Aorta (tissue), 5 donors: Measurements from ENCODE around the gene SOCS1. TPM values are rescaled to one million over a fixed set of nuclear protein-coding genes. Genes with fewer than 3 reads are reported as not detected.
"Not testable (repeated sequence)": the region's sequence is repeated elsewhere in the genome, so short reads cannot be mapped to it uniquely, and the experiment has no call there.

Experiments used
- ATAC-seq: fragments of 200-7000 bp; cut with Tn5 transposase; one replicate; pipeline ENCODE4 v1.9.1; 2022; ENCODE audit warnings: moderate library complexity; ENCODE audit not compliant: low FRiP score
- DNase-seq, 2 donors: peaks; one replicate each; pipeline ENCODE4 v3.0.0-alpha.2; 2020
- H3K27ac ChIP-seq, 2 donors: one replicate each; pipeline ENCODE4 v1.5.1; 2013; ENCODE audit warnings: low read length in 2 of 2, mild to moderate bottlenecking in 2 of 2, moderate library complexity in 2 of 2, control low read depth in 1 of 2, inconsistent platforms in 1 of 2, low read depth in 1 of 2
- H3K27me3 ChIP-seq, 2 donors: one replicate each; pipeline ENCODE4 v1.6.1; 2013; ENCODE audit warnings: control low read depth in 1 of 2, low read length in 1 of 2, mild to moderate bottlenecking in 1 of 2, moderate library complexity in 1 of 2; ENCODE audit not compliant: insufficient read depth in 2 of 2, control insufficient read depth in 1 of 2
- H3K36me3 ChIP-seq, 2 donors: one replicate each; pipeline ENCODE4 v1.6.1; 2013; ENCODE audit warnings: control low read depth in 1 of 2, low read length in 1 of 2, mild to moderate bottlenecking in 1 of 2; ENCODE audit not compliant: insufficient read depth in 2 of 2, control insufficient read depth in 1 of 2
- H3K4me1 ChIP-seq, 2 donors: one replicate each; pipeline ENCODE4 v1.6.1; 2013; ENCODE audit warnings: low read length in 2 of 2, control low read depth in 1 of 2, mild to moderate bottlenecking in 1 of 2, moderate library complexity in 1 of 2; ENCODE audit not compliant: insufficient read depth in 2 of 2, control insufficient read depth in 1 of 2
- H3K4me3 ChIP-seq, 2 donors: one replicate each; pipeline ENCODE4 v1.5.1; 2013; ENCODE audit warnings: low read length in 2 of 2, control low read depth in 1 of 2, mild to moderate bottlenecking in 1 of 2
- H3K9me3 ChIP-seq: one replicate; pipeline ENCODE4 v1.6.1; 2013; ENCODE audit warnings: mild to moderate bottlenecking, low read length; ENCODE audit not compliant: control insufficient read depth
- WGBS, 2 donors: extraction: QIAGEN DNeasy Blood & Tissue Kit; methylation state at CpG; one replicate each; pipeline ENCODE4 v1.1.7; 2013; 5-methylcytosine and 5-hydroxymethylcytosine counted together
- intact Hi-C, 2 donors: fragments of 100-400 bp; cut with DNase I; formaldehyde crosslinking; loops; one replicate each; pipeline versions ENCODE4 v1.14.2 to v1.15.0; 2022
- polyA plus RNA-seq, 2 donors: library from polyadenylated mRNA; stranded (reverse); fragments of 200-250 nt; gene quantifications; one replicate each; pipeline ENCODE4 v1.2.3, GENCODE V29; 2013
- total RNA-seq, 2 donors: library from RNA; stranded (reverse); fragmentation: NEBNext Ultra II Directional; extraction: Animal tissue kit (Norgen Biotek cat#: 25700); gene quantifications; one replicate each; pipeline ENCODE4 v1.2.1, GENCODE V29; 2021
- donor health status: healthy with polysubstance abuse.
- donor health status: Bipolar disorder and iron deficiency.
- donor health status: DM: no; HTN: no; CAD: no.
- donor health status: DM: no; HTN: no; CAD: no.
- donor health status: DM: yes; HTN: yes; CAD: no.

SOCS1 gene
- total and polyA plus RNA-seq, 4 donors = 1.5 to 6.4 (median 3.5) TPM

DNA sequence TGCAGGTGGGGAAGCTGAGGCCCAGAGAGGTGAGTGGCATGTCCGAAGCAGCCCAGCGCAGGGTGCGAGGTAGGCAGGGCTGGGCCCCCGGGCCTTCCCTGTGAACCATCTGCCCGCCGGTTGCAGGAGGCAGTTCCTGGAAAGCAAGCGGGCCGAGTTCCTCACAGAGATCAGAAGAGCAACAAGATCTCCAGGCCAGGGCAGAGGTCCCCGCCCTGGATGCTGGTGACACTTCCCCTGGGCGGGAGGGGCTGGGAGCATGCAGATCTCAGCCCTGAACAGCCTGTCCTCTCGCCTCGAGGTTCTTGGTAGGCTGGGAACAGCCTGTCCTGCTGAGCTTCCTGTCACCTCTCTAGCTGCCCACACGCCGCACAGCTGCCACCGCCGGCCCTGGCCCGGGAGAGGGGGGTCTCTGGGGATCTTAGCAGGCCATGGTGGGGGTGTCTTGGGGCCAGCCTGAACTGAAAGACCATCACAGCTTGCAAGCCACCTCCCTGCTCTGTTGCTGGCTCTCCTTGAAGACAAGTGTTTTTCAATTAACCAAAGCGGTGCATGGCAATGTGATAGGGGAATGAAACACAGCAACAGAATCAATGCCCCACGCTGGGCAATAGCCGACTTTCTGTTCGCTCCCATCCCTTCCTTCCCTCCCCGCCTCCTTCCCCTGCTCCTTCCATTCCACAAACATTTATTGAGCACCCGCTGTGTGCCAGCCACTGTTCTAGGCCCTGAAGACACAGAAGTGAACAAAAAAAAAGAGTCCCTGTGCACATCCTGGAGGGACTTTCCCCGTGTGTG lies 31.7 kb downstream of the SOCS1 start:
- 70 to 83% methylated on average over 24 of the region's 24 CpGs for WGBS, 2 donors
- H3K27me3 ChIP-seq = no peaks in the 10 kb centered on the region
- no peaks in the 10 kb centered on the region for H3K9me3 ChIP-seq
- intact Hi-C loops = no loop called here
- H3K36me3 ChIP-seq = no peaks in the 10 kb centered on the region
- no peaks in the 10 kb centered on the region for H3K4me1 ChIP-seq
- ATAC-seq = peak; percentile 45
- no peak overlapping the region for H3K27ac ChIP-seq
- no peak overlapping the region for H3K4me3 ChIP-seq
- peak; percentile 77 to 82 for DNase-seq

DNA sequence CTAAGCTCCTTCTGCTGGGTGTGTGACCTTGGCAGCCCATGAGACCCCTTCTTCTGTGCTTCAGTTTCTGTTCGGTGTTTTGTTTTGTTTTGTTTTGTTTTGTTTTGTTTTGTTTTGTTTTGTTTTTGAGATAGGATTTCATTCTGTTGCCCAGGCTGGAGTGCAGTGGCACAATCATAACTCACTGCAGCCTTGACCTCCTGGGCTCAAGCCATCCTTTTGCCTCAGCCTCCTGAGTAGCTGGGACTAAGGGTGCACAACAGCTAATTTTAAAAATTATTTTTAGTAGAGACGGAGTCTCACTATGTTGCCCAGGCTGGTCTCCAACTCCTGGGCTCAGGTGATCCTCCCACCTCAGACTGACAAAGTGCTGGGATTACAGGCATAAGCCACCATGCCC lies 35.5 kb downstream of the SOCS1 start:
- ATAC-seq, intact Hi-C loops, H3K36me3 ChIP-seq, H3K27ac ChIP-seq, H3K4me3 ChIP-seq, DNase-seq, H3K4me1 ChIP-seq, H3K27me3 ChIP-seq, H3K9me3 ChIP-seq: not testable (repeated sequence)
- WGBS, 2 donors = 33 to 41% methylated on average over 2 of the region's 2 CpGs

DNA sequence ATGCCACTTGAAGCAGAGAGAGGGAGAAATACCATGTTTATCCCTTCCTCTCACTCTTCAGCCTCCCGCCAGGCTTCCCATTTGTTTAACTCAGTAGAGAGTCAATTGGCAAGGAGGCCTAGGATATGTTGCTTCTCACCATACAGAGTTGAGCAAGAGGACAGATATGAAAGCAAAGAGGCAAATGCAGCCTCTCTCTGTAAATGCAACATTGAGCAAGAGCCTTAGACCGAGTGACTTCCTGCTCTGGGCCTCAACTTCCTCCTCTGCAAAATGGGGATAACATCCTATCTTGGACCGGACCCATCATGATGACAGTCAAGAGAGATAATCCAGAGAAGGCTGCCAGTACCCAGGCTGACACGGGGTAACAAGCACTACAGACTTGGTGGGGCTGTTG lies 36.8 kb downstream of the SOCS1 start:
- DNase-seq (no peak), ATAC-seq (no peak)
- intact Hi-C loops = no loop called here
- Histone ChIP-seq H3K4me1 (no peaks in the 10 kb centered on the region), H3K36me3 (no peaks in the 10 kb centered on the region), H3K4me3 (no peak overlapping the region), H3K9me3 (peaks cover 3% of the 10 kb centered on the region), H3K27ac (no peak overlapping the region), H3K27me3 (no peaks in the 10 kb centered on the region)
- WGBS, 2 donors = 88 to 90% methylated on average over 4 of the region's 4 CpGs

DNA sequence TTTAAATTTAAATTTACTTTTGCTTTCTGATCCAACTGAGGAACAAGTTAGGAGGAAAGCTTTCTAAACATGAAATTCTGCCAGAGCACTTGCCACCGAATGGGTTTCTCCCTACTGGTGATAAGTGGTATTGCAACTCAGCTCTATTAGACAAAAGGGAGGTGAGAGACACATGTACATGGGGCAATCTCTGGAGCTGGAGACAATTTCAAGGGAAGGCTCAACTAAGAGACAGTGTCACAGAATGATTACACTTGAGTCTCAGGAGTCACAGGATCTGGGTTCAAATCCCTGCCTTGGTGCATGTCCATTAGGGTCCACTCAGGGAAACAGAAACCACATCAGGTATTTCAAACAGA lies 37.4 kb downstream of the SOCS1 start:
- intact Hi-C loops = no loop called here
- Histone ChIP-seq H3K9me3 (peaks cover 3% of the 10 kb centered on the region), H3K4me3 (no peak overlapping the region), H3K27me3 (no peaks in the 10 kb centered on the region), H3K27ac (no peak overlapping the region), H3K36me3 (no peaks in the 10 kb centered on the region), H3K4me1 (no peaks in the 10 kb centered on the region)
- ATAC-seq (no peak), DNase-seq (no peak)
- WGBS, 2 donors = 76 to 84% methylated on average over 1 of the region's 1 CpG

DNA sequence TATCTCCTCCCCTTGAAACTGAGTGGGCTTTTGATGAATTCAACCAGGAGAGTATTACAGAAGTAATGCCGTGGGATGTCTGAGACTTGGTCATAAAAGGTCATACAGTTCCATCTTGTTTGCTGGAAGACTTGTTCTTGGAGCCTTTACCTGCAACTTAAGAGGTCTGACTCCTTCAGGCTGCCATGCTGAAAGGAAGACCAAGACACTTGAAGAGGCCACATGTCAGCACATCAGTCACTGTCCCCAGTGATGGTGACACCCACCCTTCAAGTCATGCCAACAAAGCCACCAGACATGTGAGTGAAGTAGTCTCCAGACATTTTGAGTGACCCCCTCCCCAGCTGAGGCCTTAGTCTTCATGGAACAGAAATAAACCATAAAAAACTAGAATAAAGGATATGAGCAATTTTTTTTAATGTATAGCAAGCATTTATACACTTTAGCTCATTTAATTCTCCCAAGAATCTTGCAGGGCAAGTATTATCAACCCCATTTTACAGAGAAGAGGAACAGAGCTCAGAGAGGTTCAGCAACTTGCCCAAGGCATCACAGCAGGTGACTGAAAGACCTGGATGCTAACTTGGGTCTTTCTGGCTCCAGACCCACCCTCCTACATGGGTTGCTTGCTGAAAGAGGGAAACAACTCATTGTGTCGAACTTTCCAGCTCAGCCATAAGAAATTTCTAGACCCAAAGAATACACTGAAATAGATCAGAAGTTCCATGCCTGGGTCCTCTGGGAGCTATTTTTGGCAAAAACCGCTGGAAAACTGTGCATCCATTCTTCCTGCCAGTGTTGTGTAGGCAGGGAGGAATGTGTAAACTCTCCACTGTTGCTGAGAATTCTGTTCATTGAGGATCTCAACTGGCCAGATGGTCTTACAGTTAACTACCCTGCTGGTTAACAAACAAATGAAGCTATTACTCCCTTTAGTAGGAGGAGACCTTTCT lies 38.1 kb downstream of the SOCS1 start:
- H3K4me1 ChIP-seq = no peaks in the 10 kb centered on the region
- DNase-seq (no peak), ATAC-seq (no peak)
- no peaks in the 10 kb centered on the region for H3K36me3 ChIP-seq
- peaks cover 3% of the 10 kb centered on the region for H3K9me3 ChIP-seq
- 40 to 50% methylated on average over 3 of the region's 3 CpGs for WGBS, 2 donors
- intact Hi-C loops = no loop called here
- H3K4me3 ChIP-seq = no peak overlapping the region
- H3K27me3 ChIP-seq = no peaks in the 10 kb centered on the region
- H3K27ac ChIP-seq = no peak overlapping the region

DNA sequence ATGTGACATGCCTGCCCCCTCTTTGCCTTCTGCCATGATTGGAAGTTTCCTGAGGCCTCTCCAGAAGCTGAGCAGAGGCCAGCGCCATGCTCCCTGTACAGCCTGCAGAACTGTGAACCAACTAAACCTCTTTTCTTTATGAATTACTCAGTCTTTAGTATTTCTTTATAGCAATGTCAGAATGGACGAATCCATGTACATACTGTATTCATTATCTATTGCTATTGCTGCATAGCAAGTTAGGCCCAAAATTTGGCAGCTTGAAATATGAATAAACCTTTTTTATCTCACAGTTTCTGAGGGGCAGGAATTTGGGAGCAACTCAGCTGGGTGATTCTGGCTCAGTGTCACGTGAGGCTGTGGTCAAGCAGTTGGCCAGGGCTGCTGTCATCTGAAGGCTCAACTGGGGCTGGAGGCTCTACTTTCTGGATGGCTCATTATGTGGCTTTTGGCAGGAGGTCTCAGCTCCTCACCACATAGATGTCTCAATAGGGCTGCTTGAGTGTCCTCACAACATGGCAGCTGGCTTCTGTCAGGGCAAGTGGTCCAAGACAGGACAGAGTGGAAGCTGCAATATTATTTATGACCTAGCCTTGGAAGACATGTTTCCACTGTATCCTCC lies 40.0 kb downstream of the SOCS1 start:
- DNase-seq = no peak
- Histone ChIP-seq H3K27me3 (no peaks in the 10 kb centered on the region), H3K9me3 (peaks cover 3% of the 10 kb centered on the region), H3K36me3 (no peaks in the 10 kb centered on the region), H3K4me1 (no peaks in the 10 kb centered on the region), H3K4me3 (no peak overlapping the region), H3K27ac (no peak overlapping the region)
- intact Hi-C loops = no loop called here
- 93 to 95% methylated on average over 3 of the region's 3 CpGs for WGBS, 2 donors
- no peak for ATAC-seq

DNA sequence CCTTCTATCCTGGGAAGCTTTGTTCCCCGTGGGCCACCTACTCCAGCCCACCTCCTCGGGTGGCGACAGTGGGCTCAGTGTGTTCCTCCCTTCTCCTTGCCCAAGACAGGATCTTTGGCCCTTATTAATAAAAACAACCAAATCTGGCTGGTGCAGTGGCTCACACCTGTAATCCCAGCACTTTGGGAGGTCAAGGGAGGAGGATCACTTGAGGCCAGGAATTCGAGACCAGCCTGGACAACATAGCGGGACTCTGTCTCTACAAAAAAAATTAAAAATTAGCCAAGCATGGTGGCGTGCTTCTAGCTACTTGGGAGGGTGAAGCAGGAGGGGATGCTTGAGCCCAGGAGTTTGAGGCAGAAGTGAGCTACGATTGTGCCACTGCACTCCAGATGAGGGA lies 42.2 kb downstream of the SOCS1 start:
- WGBS, 2 donors = 92 to 95% methylated on average over 7 of the region's 7 CpGs
- peak; percentile 14 for ATAC-seq
- no peak for DNase-seq

DNA sequence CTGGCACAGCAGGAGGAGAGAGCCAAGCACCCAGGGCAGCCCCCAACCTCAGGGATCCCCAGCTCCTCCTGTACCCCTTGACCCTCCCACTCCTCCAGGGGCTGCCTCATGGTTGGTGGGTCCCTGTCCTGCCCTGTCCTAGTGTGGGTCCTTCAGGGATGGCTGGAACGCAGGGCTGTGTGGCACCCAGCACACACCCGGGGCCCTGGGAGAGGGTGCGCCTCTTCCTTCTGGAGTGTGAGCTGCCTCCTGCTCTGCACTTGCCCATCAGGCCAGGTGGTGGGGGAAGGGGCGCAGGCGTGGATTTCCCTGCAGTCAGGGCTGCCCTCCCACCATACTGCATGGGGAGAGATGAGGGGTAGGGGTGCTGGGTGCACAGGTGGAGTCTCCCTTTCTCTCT lies 42.6 kb downstream of the SOCS1 start:
- Histone ChIP-seq H3K4me3 (no peak overlapping the region), H3K4me1 (no peaks in the 10 kb centered on the region), H3K36me3 (no peaks in the 10 kb centered on the region), H3K9me3 (peaks cover 3% of the 10 kb centered on the region), H3K27me3 (no peaks in the 10 kb centered on the region), H3K27ac (no peak overlapping the region)
- DNase-seq (no peak), ATAC-seq (no peak)
- WGBS, 2 donors = 84 to 96% methylated on average over 4 to 5 of the region's 5 CpGs
- intact Hi-C loops = no loop called here

More for the DNA sequence above, 42.2 kb downstream of the SOCS1 start:
- Histone ChIP-seq H3K27ac (no peak overlapping the region), H3K9me3 (peaks cover 3% of the 10 kb centered on the region), H3K4me1 (no peaks in the 10 kb centered on the region), H3K36me3 (no peaks in the 10 kb centered on the region), H3K4me3 (no peak overlapping the region), H3K27me3 (no peaks in the 10 kb centered on the region)
- intact Hi-C loops = no loop called here
